Effector memory CD8-positive, alpha-beta T cell (primary cell): ENCODE measurements around the gene GNG12.
A peak's percentile ranks its signal among the peaks of the same experiment; 100 is the strongest.

Source experiments
- ATAC-seq: fragments of 150-1000 bp; cut with Tn5 transposase; replicated peaks from 2 replicates; pipeline ENCODE4 v1.10.0; 2021; ENCODE audit warnings: mild to moderate bottlenecking, moderate library complexity
- DNase-seq, 3 experiments: peaks; one replicate each; pipeline ENCODE4 v3.0.0; 2021
- H3K27ac Mint-ChIP-seq, 2 donors: one replicate each; pipeline ENCODE4 v1.8.0; 2022; ENCODE audit warnings: mild to moderate bottlenecking in 2 of 2, mixed read lengths in 2 of 2, moderate library complexity in 2 of 2
- H3K27me3 Mint-ChIP-seq, 2 donors: one replicate each; pipeline ENCODE4 v1.8.0; 2022; ENCODE audit warnings: mixed read lengths in 2 of 2
- H3K36me3 Mint-ChIP-seq: one replicate; pipeline ENCODE4 v1.8.0; 2022; ENCODE audit warnings: mild to moderate bottlenecking, moderate library complexity, mixed read lengths; ENCODE audit not compliant: insufficient read depth
- H3K4me1 Mint-ChIP-seq, 2 donors: one replicate each; pipeline ENCODE4 v1.8.0; 2022; ENCODE audit warnings: low read depth in 2 of 2, mixed read lengths in 2 of 2
- H3K4me3 Mint-ChIP-seq, 2 donors: one replicate each; pipeline ENCODE4 v1.8.0; 2022; ENCODE audit warnings: mild to moderate bottlenecking in 2 of 2, mixed read lengths in 2 of 2, moderate library complexity in 2 of 2
- H3K9me3 Mint-ChIP-seq, 2 donors: one replicate each; pipeline ENCODE4 v1.8.0; 2022; ENCODE audit warnings: mixed read lengths in 2 of 2

The GNG12 gene

DNA sequence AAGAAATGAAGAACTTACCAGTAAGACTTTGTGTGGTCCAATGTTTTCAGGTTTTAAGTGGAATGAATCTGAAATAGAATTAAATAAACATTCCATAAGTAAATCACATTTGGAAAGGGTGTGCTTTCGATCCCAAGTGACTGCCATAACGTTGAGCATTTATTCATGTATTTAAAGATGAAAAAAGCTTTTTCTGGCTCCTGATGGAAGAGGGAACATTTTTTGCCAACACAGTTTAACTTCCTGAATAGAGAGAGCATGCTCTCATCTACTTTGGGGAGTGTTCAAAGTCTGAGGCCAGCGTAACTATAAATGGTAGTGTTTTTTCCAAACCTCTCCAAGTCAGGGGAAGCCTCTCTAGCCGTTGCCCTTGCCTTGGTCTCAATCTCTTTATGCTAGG, 55.8 kb downstream of the GNG12 start:
- Mint-ChIP-seq H3K4me3 (no peak overlapping the region), H3K9me3 (no peaks in the 10 kb centered on the region), H3K36me3 (no peaks in the 10 kb centered on the region), H3K27me3 (peaks cover 24 to 27% of the 10 kb centered on the region in 2 donors), H3K27ac (no peak overlapping the region), H3K4me1 (no peaks in the 10 kb centered on the region)
- ATAC-seq (no peak), DNase-seq (no peak)

DNA sequence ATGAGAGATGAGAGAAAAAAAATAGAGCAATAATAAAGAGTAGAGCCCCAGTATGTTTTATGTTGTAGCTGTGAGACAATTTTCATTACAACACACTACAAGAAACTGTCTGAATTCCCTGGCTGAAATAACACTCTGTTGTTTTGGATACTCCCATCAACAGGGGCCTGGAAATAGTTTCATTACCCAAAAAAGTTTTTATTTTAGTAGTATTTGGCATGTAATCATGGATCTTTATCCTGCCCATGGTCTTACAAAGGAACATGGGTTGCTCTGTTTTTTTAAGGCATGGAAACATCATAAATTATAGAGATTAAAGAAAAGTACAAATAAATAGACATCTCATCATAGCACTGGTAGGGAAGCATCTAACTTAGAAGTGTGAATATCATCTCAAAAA, 56.3 kb downstream of the GNG12 start:
- DNase-seq (no peak), ATAC-seq (no peak)
- Mint-ChIP-seq H3K4me3 (no peak overlapping the region), H3K27me3 (peaks cover 24 to 27% of the 10 kb centered on the region in 2 donors), H3K36me3 (no peaks in the 10 kb centered on the region), H3K4me1 (no peaks in the 10 kb centered on the region), H3K27ac (no peak overlapping the region), H3K9me3 (no peaks in the 10 kb centered on the region)

DNA sequence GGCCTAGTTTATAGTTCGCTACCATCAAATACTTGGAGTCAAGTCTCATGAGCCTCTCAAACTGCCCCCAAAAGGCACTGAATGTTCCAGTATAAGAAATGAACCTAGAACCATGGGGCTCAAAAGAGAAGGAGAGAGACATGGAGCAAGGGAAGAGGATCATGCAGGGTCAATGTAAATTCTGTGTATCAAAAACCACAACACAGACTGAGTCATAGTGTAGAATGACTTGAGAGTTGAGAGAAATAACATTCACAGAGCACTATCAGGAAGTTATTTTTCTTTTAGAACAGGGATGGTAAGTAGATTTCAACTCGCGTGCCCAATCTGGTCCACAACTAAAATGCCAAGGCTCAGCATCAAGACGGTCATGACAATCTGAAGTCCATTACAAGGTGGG, 59.8 kb downstream of the GNG12 start:
- no peak for DNase-seq
- peaks cover 42 to 48% of the 10 kb centered on the region in 2 donors for H3K27me3 Mint-ChIP-seq
- no peak overlapping the region for H3K4me3 Mint-ChIP-seq
- H3K27ac Mint-ChIP-seq, result no peak overlapping the region
- no peaks in the 10 kb centered on the region for H3K4me1 Mint-ChIP-seq
- ATAC-seq, result no peak
- H3K9me3 Mint-ChIP-seq, result no peaks in the 10 kb centered on the region
- H3K36me3 Mint-ChIP-seq, result no peaks in the 10 kb centered on the region

DNA sequence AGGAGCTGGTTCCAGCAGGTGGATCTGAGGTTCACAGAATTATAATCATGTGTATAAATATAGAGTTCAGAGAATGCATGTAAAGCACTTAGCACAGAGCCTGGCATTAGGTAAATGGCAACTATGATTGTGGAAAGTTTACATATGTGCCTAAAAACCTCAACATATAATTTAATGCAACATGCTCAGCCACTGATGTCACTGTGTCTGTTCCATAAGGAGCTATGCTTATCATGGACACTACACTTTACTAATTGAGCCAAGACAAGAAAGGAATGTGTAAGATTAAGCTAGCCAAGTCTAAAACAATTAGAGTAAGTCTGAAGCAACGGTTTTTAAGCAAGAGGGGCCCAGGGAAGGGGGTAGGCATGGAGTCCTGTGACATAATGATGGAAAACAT, 61.5 kb downstream of the GNG12 start:
- ATAC-seq, result no peak
- Mint-ChIP-seq H3K36me3 (no peaks in the 10 kb centered on the region), H3K27me3 (peaks cover 52 to 53% of the 10 kb centered on the region in 2 donors), H3K27ac (no peak overlapping the region), H3K4me1 (no peaks in the 10 kb centered on the region), H3K4me3 (no peak overlapping the region), H3K9me3 (no peaks in the 10 kb centered on the region)
- DNase-seq, result no peak

DNA sequence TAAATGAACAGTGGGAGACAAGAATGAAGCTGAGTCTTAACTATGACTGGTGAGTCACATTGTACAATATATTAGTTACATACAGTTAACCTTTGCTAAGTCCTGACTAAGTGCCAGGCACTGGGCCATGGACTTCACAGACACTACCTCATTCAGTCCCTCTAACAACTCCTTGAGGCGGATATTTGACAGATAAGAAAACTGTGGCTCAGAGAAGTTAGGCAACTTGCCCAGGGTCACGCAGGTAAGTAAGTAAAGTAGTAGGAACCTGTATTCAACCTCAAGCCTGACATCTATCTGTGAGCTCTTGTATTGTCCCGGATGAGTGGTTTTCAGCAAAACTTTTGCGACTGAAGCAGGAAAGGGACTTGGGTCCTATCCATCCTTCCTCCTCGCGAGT, 62.1 kb downstream of the GNG12 start:
- Mint-ChIP-seq H3K4me1 (peaks cover 0 to 2% of the 10 kb centered on the region in 2 donors), H3K36me3 (no peaks in the 10 kb centered on the region), H3K27ac (no peak overlapping the region), H3K27me3 (peaks cover 53 to 54% of the 10 kb centered on the region in 2 donors), H3K9me3 (no peaks in the 10 kb centered on the region), H3K4me3 (no peak overlapping the region)
- no peak for ATAC-seq
- DNase-seq, result no peak

DNA sequence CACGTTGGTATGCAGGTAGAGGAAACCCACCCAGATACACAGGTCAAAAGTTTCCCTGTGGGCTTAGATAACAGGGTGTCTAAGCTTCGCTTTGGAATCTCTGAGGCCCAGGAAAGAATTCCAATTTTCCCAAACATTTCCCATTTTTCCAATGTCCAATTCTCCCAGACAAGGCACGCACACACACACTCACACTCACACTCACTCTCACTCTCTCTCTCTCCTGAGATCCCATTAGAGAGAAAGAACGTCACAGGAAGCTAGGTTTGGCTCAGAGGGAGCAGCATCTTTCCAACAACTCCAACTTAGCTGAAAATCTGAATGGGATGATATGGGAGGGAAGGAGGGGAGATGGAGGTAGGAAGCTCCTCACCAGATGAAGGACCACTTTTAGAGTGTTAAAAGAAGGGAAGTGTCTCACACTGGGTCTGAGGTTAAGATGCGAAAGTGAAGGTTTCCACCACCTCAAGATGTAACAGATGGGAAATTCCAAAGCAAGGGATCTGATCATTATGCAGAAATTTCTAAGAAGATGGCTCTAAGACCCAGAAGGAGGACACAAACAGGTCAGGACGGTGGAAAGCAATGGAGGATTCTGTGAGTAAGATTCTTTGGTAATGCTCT, 63.5 kb downstream of the GNG12 start:
- no peak overlapping the region for H3K4me3 Mint-ChIP-seq
- no peak overlapping the region for H3K27ac Mint-ChIP-seq
- H3K27me3 Mint-ChIP-seq, result peaks cover 42 to 44% of the 10 kb centered on the region in 2 donors
- DNase-seq (no peak), ATAC-seq (no peak)
- peaks cover 0 to 5% of the 10 kb centered on the region in 2 donors for H3K4me1 Mint-ChIP-seq
- H3K9me3 Mint-ChIP-seq, result no peaks in the 10 kb centered on the region
- no peaks in the 10 kb centered on the region for H3K36me3 Mint-ChIP-seq

DNA sequence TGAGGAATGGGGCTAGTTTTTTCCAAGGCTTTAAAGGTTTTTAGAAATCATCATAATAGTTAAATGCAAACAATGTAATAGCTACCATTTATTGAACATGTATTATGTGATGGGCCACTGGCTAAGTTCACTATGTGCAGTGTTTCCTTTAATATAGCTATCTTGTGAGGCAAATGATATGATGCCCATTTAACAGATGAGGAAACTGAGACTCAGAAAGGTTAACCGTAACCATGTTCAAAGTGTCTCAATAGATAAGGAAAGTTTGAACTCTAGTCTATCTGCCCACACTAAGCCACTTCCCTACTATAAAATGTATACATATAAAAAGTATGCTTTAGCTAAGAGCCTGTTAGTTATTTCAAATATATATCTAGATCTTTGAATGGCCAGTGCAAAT, 64.8 kb downstream of the GNG12 start:
- Mint-ChIP-seq H3K4me1 (peaks cover 0 to 5% of the 10 kb centered on the region in 2 donors), H3K9me3 (no peaks in the 10 kb centered on the region), H3K27me3 (peaks cover 43 to 49% of the 10 kb centered on the region in 2 donors), H3K4me3 (no peak overlapping the region), H3K27ac (no peak overlapping the region), H3K36me3 (no peaks in the 10 kb centered on the region)
- ATAC-seq (no peak), DNase-seq (no peak)

DNA sequence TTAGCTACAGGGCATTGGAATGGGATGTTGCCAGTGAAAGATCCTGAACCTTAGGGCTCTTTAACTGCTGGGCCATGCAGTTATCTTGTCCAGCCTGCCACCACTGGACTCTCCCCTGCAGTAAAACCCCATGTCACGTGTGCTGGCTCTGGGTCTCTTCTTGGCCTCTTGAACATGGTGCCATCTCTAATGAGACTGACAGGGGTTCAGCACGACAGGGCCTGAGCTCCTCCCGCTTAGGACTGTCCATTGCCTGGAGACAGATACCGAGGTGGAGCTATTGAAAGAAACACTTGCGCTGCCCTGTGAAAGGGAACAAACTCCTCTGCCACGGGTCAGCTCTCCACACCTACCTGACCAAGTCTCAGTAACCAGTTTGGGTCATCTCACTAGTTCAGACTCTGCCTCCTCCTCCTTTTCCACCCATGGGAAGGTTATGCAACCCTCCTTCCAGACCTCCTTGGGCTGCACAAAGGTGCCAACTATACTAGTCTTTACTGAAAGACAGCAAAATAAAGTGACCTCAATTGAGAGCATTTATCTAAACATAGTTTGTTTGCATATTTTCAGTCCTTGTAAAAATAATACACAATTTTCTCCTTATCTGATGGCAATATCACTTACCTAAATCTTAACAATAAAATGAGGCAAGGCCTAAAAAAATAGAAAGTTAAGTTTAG, 66.0 kb downstream of the GNG12 start:
- no peaks in the 10 kb centered on the region for H3K9me3 Mint-ChIP-seq
- no peaks in the 10 kb centered on the region for H3K36me3 Mint-ChIP-seq
- DNase-seq, result no peak
- H3K27me3 Mint-ChIP-seq, result peaks cover 48 to 58% of the 10 kb centered on the region in 2 donors
- H3K4me1 Mint-ChIP-seq, result peaks cover 0 to 5% of the 10 kb centered on the region in 2 donors
- no peak for ATAC-seq
- H3K27ac Mint-ChIP-seq, result no peak overlapping the region
- no peak overlapping the region for H3K4me3 Mint-ChIP-seq

DNA sequence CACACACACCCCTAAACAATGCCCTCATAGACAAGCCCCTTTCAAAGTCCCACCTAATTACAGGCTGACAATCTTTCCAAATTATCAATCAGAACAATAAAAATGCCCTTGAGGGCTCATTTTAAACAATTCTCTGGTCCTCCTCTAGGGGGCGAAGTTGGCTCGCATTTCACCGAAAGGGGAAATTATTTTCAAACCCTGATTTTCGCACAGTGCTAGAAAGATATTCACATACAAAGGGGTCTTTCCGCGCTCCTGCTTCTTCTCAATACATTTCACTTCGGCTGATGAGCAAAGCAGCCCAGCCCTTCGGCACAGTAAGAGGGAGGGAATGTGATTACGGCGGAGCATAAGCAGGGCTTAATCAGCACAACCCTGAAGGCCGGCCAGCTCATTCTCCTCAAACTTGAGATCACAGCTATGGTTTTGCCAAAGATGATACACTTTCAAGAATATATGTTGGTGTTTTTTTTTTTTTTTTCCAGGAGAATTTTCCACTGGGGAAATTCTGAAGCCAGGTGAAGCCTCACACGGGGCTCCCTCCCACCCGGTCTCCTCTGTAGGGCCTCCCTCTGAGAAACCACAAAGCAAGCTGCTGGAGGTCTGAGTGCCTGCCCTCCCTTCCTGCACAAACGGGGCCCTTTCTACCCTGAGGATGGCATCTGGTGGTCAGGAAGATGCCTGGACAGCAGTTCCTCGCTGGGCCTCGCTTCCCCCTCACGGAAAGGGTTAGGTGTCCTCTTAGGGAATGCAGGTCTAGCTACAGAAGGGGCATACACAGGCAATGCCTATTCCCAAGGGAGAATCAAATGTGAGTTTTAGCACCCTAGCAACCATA, 66.9 kb downstream of the GNG12 start:
- no peaks in the 10 kb centered on the region for H3K9me3 Mint-ChIP-seq
- ATAC-seq, result peak; percentile 45
- peaks cover 0 to 5% of the 10 kb centered on the region in 2 donors for H3K4me1 Mint-ChIP-seq
- peaks cover 56 to 67% of the 10 kb centered on the region in 2 donors for H3K27me3 Mint-ChIP-seq
- peak overlapping the region in 1 of 2 donors; percentile 35 for H3K4me3 Mint-ChIP-seq
- peak; percentile 6 to 26 (median 26) for DNase-seq
- H3K36me3 Mint-ChIP-seq, result no peaks in the 10 kb centered on the region
- no peak overlapping the region for H3K27ac Mint-ChIP-seq

DNA sequence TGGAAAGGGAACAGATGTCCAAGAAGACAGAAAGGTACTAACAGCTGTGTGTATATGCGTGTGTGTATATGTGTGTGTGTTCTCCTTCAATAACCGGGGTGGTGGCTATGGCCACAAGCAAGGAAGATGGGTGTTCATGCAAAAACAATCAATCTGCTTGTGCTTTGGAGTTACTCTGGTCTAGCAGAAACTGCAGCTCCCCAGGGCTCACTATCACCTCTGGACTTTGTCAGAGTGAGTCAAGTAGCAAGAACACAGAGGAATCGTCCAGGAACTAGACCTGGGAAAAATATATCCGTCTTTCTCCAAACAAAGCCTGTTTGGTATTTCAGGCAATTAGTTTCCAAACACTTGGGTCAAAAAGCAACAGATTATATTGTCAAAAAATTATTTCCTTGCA, 68.6 kb downstream of the GNG12 start:
- Mint-ChIP-seq H3K36me3 (no peaks in the 10 kb centered on the region), H3K4me3 (no peak overlapping the region), H3K27ac (no peak overlapping the region), H3K4me1 (peaks cover 0 to 5% of the 10 kb centered on the region in 2 donors), H3K9me3 (no peaks in the 10 kb centered on the region), H3K27me3 (peaks cover 50 to 72% of the 10 kb centered on the region in 2 donors)
- DNase-seq, result no peak
- no peak for ATAC-seq

DNA sequence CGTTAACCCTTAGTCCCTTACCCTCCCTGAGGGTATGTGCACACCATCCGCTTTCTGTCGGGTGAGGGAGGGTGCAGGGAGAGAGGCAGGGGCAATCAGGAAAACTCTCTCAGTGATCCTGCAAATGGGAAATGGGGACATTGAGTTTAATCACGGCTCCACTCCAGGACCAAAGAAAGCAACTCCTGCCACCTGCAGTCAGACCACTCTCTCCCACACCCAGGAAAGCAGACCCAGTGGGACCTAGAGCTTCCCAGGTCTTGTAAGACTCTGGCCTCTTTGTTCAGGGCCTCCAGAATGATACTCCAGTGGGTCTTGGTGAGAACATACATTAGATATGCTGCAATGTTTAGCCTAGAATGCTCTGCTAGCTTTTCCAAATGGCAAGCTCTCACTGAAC, 71.5 kb downstream of the GNG12 start:
- peaks cover 0 to 5% of the 10 kb centered on the region in 2 donors for H3K4me1 Mint-ChIP-seq
- H3K36me3 Mint-ChIP-seq, result peaks cover 2% of the 10 kb centered on the region
- H3K9me3 Mint-ChIP-seq, result no peaks in the 10 kb centered on the region
- H3K27me3 Mint-ChIP-seq, result peaks cover 36 to 52% of the 10 kb centered on the region in 2 donors
- no peak overlapping the region for H3K27ac Mint-ChIP-seq
- ATAC-seq, result no peak
- H3K4me3 Mint-ChIP-seq, result no peak overlapping the region
- DNase-seq, result no peak

DNA sequence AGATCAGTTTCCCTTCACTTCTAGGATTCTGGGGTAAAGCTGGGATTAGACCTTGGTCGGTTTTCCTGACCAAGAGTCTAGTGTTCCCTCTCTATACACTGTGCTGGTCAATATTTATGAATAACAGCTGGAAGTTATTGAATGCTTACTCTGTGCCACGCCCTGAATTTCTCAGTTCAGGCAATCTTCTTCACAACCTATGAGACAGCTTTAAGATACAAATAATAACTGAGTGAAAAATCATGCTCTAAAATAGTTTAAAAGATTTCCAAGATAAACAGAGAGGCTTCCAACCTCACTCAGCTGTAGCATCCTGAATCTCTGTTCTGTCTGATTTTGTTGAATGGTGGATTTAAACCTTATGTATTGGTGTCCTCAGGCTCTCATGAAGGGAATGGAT, 72.2 kb downstream of the GNG12 start:
- Mint-ChIP-seq H3K4me1 (peaks cover 0 to 3% of the 10 kb centered on the region in 2 donors), H3K36me3 (peaks cover 2% of the 10 kb centered on the region), H3K9me3 (no peaks in the 10 kb centered on the region), H3K27me3 (peaks cover 36 to 46% of the 10 kb centered on the region in 2 donors), H3K4me3 (no peak overlapping the region), H3K27ac (no peak overlapping the region)
- DNase-seq, result no peak
- no peak for ATAC-seq

DNA sequence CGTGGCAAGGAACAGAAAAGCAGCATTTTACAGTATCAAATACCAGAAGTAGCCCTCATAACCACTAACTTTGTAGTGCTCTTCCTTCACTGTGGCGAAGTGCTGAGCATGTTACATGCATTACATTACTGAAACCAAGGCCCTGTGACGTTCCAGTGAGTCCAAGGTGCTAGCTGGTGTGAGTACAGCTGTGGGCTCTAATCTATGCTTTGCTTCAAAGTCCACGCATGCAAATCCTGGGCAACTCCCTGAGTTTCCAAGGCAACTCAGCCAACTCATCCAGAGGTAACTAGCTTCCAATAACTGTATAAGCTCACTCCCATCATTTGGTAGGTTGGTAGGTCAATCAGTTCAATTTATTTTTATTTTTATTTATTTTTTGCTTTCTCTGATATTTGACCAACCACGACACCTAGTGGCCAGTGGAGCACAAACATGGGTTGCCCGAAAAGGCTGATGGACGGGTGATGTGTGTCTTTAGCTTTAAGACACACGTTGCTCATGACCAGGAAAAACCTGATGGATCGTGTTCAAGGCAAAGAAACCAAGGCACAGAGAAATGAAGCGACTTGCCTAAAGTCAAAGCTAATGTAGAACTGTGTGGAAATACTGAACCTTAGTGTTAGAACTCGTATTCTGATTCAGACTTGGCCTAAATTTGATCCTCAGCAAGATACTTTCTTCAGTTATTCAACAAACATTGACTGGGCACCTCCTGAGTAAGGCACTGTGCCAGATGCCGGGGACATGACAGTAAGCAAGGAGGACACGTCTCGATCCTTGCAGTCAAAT, 73.0 kb downstream of the GNG12 start:
- DNase-seq, result peak; percentile 48 to 59 (median 54)
- no peaks in the 10 kb centered on the region for H3K4me1 Mint-ChIP-seq

More for the DNA sequence above, 73.0 kb downstream of the GNG12 start:
- H3K27ac Mint-ChIP-seq, result no peak overlapping the region
- H3K36me3 Mint-ChIP-seq, result peaks cover 2% of the 10 kb centered on the region
- peak; percentile 48 for ATAC-seq
- no peak overlapping the region for H3K4me3 Mint-ChIP-seq
- no peaks in the 10 kb centered on the region for H3K9me3 Mint-ChIP-seq
- peaks cover 36 to 46% of the 10 kb centered on the region in 2 donors for H3K27me3 Mint-ChIP-seq
